ENCODE measurements around the gene ADAMTS12.

Gene ADAMTS12

GRCh38 chr5:33761139-33761538 lies 130.7 kb downstream of the ADAMTS12 start:
- DNase-seq (ENCODE audit: low read depth in 2 of 2), result no peak

GRCh38 chr5:33758737-33759136 lies 133.1 kb downstream of the ADAMTS12 start:
- no peak for DNase-seq (ENCODE audit: low read depth in 2 of 2)

- no peak for DNase-seq (ENCODE audit: low read depth in 2 of 2)
These were observed 135.3 kb downstream of the ADAMTS12 start for GRCh38 chr5:33756491-33756890.

GRCh38 chr5:33755231-33755630 lies 136.6 kb downstream of the ADAMTS12 start:
- DNase-seq (ENCODE audit: low read depth in 2 of 2), result no peak

GRCh38 chr5:33753704-33754103 lies 138.1 kb downstream of the ADAMTS12 start:
- no peak for DNase-seq (ENCODE audit: low read depth in 2 of 2)

- DNase-seq (ENCODE audit: low read depth in 2 of 2), result no peak
These were observed 143.0 kb downstream of the ADAMTS12 start for GRCh38 chr5:33748754-33749153.

DNA sequence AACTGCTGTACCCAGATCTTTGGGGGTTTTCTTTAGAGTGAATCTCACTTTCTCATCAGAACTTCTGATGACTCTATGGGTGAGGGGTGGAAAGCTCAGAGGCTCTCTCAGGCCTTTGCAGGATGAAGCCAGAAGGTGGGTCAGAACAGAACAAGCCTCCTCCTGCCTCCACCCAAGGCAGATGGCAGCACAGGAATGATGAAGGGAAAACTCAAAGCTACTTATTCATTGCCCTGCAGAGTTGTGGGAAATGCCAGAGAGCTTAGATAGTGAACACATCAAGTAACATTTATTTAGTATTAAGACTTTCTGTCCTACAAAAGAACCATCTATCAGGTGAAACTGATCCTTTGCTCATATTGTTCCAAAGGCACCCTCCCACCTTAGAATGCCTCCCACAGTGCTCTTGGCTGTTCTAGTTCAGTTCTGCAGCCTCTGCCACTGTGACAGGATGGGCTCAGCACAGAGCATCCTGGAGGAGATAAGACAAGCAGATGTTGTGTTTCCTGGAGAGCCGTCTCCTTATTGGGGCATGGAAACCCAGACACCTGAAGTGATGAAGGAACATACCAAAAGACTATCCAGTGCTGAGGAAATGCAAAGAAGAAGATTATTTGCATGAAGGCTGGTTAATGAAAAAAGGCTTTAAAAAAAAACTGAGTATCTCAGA lies 146.6 kb downstream of the ADAMTS12 start:
- no peak for DNase-seq (ENCODE audit: low read depth in 2 of 2)

- no peak for DNase-seq (ENCODE audit: low read depth in 2 of 2)
These were observed 148.7 kb downstream of the ADAMTS12 start for GRCh38 chr5:33743099-33743498.

DNA sequence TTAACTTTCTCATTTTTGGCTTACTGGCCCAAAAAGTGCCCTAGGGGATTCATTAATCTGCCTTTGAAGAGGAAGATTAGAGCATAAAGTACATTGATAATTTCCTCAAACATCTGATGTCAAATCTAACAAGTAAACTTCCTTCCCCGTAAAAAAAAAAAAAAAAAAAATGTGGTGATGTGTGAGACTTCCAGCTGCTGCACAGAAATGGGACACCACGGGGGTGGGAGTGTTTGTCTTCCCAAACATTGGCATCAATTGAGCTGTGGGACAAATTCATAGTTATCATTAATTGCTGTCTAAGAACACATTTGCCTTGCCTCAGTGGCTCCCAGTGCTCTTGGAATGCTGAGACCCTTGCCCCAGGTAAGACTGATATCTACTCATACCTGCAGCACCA lies 149.6 kb downstream of the ADAMTS12 start:
- no peak for DNase-seq (ENCODE audit: low read depth in 2 of 2)

DNA sequence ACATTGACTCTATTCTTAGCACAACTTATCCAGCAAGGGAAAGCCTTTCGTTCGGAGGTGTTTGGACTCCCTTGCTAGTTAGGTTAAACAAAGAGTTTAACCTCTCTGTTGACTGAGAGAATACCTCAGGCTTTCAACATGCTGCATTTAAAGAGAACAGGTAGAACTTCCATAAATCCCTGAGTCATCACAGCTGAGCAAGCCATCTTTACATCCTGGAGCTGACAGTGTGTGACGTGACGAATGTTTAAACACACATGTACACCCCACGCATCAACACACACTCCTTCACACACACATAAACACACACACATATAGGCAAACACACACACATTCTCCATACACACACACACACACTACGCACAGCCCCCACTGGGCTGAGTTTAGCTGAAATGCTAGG lies 152.8 kb downstream of the ADAMTS12 start:
- no peak for DNase-seq (ENCODE audit: low read depth in 2 of 2)

DNA sequence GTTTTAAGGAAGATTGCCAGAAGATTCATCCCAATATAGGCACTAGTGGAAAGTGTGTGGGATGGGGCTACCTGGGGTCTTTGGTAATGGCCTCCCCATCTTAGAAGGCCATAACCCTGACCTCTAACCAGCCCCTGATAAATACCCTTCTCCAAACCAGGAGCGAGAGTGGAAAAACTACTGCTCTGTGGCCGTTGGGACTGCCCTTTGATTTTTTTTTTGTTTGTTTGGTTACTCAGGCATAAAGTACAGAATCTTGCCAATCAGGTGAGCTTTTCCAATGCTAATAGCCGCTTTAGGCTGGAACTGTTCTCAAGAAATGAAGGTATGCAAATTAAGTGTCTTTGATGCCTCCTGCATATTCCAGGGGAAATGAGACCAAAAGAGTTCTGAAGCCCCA lies 153.7 kb downstream of the ADAMTS12 start:
- DNase-seq (ENCODE audit: low read depth in 2 of 2), result no peak

- no peak for DNase-seq (ENCODE audit: low read depth in 2 of 2)
These were observed 154.1 kb downstream of the ADAMTS12 start for GRCh38 chr5:33737697-33738096.

- DNase-seq (ENCODE audit: low read depth in 2 of 2), result no peak
These were observed 154.5 kb downstream of the ADAMTS12 start for GRCh38 chr5:33737284-33737683.

DNA sequence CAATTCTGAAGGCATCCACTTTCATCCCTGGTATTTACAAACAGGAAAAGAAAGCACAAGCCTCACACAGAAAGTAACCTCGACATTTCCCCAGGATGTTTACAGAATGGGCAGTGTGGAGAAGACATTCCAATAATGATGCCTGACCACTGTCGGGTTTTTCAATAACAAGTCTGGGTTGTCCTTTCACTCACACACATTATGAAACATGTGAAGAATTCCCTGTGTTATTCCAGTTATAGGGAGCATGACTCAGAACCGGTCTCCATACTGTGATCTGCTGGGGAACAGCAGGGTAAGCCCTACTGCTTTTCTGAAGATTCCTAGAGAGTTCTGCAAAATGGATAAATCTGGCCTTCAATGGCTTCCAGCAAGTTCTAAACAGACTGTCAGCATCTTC lies 155.3 kb downstream of the ADAMTS12 start:
- peak; percentile 75 to 76 for DNase-seq (ENCODE audit: low read depth in 2 of 2)

- no peak for DNase-seq (ENCODE audit: low read depth in 2 of 2)
These were observed 156.7 kb downstream of the ADAMTS12 start for GRCh38 chr5:33735072-33735471.

DNA sequence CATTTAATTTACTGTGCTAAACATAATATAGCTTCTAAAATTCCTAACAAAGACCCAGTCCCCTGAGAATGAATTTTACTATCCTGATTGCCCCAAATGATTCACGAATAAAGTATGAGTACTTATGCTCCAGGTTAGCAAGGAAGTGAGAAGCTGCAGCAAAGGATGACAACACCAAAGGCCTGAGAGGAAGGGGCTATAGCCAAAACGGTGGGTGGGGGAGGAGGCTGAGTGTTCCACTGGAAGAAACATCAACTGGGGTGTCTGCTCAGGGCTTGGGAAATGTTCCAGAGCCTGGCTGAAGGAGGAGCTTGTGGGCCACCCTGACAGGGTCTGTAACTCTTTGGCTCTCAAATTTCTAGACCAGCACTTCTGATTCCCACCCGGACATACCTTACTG lies 157.3 kb downstream of the ADAMTS12 start:
- peak; percentile 51 to 56 for DNase-seq (ENCODE audit: low read depth in 2 of 2)

DNA sequence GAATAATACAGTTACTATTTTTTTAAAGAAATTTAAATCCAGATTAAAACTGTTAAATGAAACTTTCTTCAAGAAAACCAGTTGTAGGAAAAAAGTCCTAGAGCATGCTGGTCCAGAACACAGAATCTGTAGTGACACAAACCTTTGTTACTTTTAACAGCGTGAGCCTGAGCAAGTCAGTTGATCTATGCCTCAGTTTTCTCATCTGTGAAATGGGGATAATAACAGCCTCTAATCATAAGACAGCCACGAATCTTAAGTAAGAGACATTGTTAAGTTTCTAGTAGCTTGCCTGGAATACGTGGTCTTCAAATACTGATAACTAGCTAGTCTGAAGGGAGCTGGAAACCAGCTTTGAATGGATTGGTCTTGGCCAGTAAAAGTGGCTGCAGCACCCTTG lies 158.6 kb downstream of the ADAMTS12 start:
- DNase-seq (ENCODE audit: low read depth in 2 of 2), result no peak

DNA sequence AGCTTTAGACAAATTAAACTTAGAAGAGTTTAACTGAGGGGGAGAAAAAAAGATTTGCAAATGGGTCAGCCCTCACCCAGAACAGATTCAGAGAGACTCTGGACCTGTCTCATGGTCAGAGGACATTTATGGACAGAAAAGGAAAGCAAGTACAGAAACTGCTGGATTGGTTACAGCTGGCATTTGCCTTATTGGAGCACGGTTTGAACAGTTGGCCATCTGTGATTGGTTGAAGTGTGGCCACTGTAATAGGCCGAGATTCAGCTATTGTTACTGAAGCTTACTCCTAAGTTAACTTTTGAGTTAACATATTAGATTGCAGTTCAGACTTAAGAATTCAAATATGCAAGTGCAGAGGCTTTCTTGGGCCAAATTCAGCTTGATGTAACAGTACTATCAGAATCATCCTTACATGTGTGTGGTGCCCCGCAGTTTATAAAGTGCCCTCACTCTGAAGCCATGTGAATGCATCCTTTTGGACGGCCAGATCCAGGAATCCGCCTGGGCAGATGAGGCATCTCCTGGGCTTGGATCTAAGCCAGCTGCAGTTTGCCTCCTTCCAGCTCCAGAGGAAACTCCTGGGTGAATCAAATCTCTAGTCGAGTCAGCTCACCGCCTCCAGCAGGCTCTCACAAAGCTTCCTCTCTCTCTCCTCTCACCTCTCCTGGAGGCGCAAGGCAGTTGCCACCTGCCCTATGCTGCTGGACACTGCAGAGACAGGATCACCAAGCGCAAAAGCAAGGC lies 165.2 kb downstream of the ADAMTS12 start:
- no peak for DNase-seq (ENCODE audit: low read depth in 2 of 2)

- no peak for DNase-seq (ENCODE audit: low read depth in 2 of 2)
These were observed 166.0 kb downstream of the ADAMTS12 start for GRCh38 chr5:33725806-33726205.

GRCh38 chr5:33721491-33722200 lies 170.1 kb downstream of the ADAMTS12 start:
- no peak for DNase-seq (ENCODE audit: low read depth in 2 of 2)

GRCh38 chr5:33720176-33720575 lies 171.6 kb downstream of the ADAMTS12 start:
- DNase-seq (ENCODE audit: low read depth in 2 of 2), result no peak

DNA sequence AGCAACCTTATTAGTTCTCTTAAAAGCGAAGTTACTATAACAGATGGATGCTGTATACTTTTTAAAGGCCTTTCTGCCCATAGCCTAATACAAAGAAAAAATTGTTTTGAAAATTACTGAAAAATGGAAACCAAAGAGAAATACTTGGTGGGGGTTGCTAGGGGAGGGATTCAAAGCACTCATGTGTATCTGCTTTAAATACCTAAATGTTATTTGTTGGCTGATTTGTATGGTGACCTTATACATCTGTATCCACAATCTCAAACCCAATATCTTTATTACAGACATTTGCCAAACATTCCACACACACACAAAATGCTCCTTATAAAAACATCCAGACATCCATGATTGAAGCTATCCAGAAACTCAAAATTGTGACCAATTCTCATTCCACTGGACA lies 172.0 kb downstream of the ADAMTS12 start:
- DNase-seq (ENCODE audit: low read depth in 2 of 2), result no peak

- no peak for DNase-seq (ENCODE audit: low read depth in 2 of 2)
These were observed 176.1 kb downstream of the ADAMTS12 start for GRCh38 chr5:33715661-33716060.
